B cell (primary cell): Measurements from ENCODE around the gene POLE.

Experiments used
- EZH2 ChIP-seq: IDR thresholded peaks from 2 replicates; pipeline ENCODE4 v1.6.1; 2012; ENCODE audit warnings: borderline replicate concordance, low read depth, mild to moderate bottlenecking, moderate library complexity, low read length; ENCODE audit not compliant: insufficient read depth, poor library complexity, severe bottlenecking
- TF ChIP-seq, protein P1 (sequence below): fragments of 200-600 bp; IDR thresholded peaks from one replicate; pipeline ENCODE4 v1.8.0; 2022; ENCODE audit warnings: antibody characterized with exemption, mild to moderate bottlenecking

DNA sequence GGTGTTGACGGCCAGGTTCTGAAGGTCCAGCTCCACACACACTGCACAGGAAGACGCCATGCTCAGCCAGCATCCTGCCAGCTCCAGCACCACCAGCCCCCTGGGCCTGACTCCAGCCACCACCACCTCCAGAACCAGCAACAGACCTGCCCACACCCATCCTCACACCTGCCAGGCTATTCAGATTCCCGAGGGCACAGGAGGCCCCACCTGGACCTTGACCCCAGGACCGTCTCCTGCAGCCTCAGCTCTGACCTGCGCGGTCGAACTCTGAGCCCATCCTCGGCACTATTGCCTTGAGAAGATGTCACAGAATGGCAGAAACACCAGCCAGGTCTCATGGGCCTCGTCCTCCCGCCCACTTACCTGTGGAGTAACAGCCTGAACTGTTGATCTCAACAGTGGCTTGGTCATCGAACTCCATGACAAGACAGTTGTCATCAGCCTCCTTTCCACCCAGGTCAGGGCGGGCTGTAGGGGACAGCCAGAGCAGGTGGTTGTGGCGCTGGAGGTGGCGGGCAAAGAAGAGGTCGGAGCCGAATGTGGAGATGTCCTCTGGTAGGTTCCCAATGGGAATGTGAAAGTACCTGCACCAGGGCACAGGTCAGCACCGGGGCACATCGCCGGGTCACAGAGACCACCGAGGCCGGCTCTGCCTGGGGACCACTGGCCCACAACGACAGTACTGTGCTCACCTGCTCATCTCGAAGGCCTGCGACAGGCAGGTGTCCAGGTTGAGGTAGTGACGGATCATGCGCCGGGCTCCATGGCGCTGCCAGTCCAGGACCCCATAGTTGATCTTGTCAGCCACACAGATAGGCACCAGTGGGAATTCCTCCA, 45.1 kb downstream of the POLE start:
- TF ChIP-seq, protein P1, sequence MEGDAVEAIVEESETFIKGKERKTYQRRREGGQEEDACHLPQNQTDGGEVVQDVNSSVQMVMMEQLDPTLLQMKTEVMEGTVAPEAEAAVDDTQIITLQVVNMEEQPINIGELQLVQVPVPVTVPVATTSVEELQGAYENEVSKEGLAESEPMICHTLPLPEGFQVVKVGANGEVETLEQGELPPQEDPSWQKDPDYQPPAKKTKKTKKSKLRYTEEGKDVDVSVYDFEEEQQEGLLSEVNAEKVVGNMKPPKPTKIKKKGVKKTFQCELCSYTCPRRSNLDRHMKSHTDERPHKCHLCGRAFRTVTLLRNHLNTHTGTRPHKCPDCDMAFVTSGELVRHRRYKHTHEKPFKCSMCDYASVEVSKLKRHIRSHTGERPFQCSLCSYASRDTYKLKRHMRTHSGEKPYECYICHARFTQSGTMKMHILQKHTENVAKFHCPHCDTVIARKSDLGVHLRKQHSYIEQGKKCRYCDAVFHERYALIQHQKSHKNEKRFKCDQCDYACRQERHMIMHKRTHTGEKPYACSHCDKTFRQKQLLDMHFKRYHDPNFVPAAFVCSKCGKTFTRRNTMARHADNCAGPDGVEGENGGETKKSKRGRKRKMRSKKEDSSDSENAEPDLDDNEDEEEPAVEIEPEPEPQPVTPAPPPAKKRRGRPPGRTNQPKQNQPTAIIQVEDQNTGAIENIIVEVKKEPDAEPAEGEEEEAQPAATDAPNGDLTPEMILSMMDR, result no peak
- TF ChIP-seq EZH2, result no peak
